Fibroblast of lung (primary cell): ENCODE measurements around the gene GLIS1. TPM values are rescaled to one million over a fixed set of nuclear protein-coding genes. Genes with fewer than 3 reads are reported as not detected.

Experiments used
- DNase-seq, 2 donors: peaks; one replicate each; pipeline versions ENCODE4 v3.0.0 to v3.0.0-alpha.2; 2010; ENCODE audit warnings: low read depth in 2 of 2
- H2AFZ ChIP-seq: 2 replicates; pipeline ENCODE4 v1.5.1; 2012; ENCODE audit warnings: low read length, control low read depth, inconsistent platforms
- H3K27ac ChIP-seq: 2 replicates; pipeline ENCODE4 v1.5.1; 2011; ENCODE audit warnings: low read length, control low read depth; ENCODE audit not compliant: insufficient read depth
- H3K27me3 ChIP-seq: 2 replicates; pipeline ENCODE4 v1.5.1; 2011; ENCODE audit warnings: mild to moderate bottlenecking, low read length; ENCODE audit not compliant: control insufficient read depth, insufficient read depth
- H3K36me3 ChIP-seq: 2 replicates; pipeline ENCODE4 v1.5.1; 2011; ENCODE audit warnings: low read length; ENCODE audit not compliant: control insufficient read depth, insufficient read depth
- H3K4me1 ChIP-seq: 2 replicates; pipeline ENCODE4 v1.5.1; 2011; ENCODE audit warnings: low read length; ENCODE audit not compliant: control insufficient read depth, insufficient read depth; ENCODE audit errors: extremely low read depth
- H3K4me2 ChIP-seq: 2 replicates; pipeline ENCODE4 v1.5.1; 2011; ENCODE audit warnings: low read length, control low read depth; ENCODE audit not compliant: insufficient read depth; ENCODE audit errors: extremely low read depth
- H3K4me3 ChIP-seq, 4 experiments: fragments of 200-600 bp in 1 of 4; sonication (generic) in 1 of 4; replicated peaks in 1 of 4; 2 replicates each; pipeline ENCODE4 v1.5.1; 2011 to 2016; ENCODE audit warnings: low read length in 4 of 4, low read depth in 3 of 4, mild to moderate bottlenecking in 3 of 4, control low read depth in 2 of 4, inconsistent platforms in 1 of 4, mixed read lengths in 1 of 4; ENCODE audit not compliant: insufficient read depth in 1 of 4; ENCODE audit errors: control extremely low read depth in 1 of 4
- H3K79me2 ChIP-seq: 2 replicates; pipeline ENCODE4 v1.5.1; 2012; ENCODE audit warnings: mild to moderate bottlenecking, low read length, inconsistent platforms; ENCODE audit not compliant: control insufficient read depth, insufficient read depth
- H3K9ac ChIP-seq: 2 replicates; pipeline ENCODE4 v1.5.1; 2011; ENCODE audit warnings: mild to moderate bottlenecking, low read length, control low read depth; ENCODE audit not compliant: insufficient read depth
- H3K9me3 ChIP-seq: 2 replicates; pipeline ENCODE4 v1.5.1; 2012; ENCODE audit warnings: low read depth, low read length; ENCODE audit not compliant: control insufficient read depth, insufficient read depth
- H4K20me1 ChIP-seq: 2 replicates; pipeline ENCODE4 v1.5.1; 2011; ENCODE audit warnings: low read length; ENCODE audit not compliant: control insufficient read depth, insufficient read depth; ENCODE audit errors: extremely low read depth
- CTCF ChIP-seq, 2 donors: IDR thresholded peaks in 1 of 2; conservative IDR thresholded peaks in 1 of 2; 1 replicate in 1 of 2; 2 replicates in 1 of 2; pipeline ENCODE4 v1.5.1; 2011 to 2012; ENCODE audit warnings: low read length in 2 of 2, control low read depth in 1 of 2, inconsistent platforms in 1 of 2, low read depth in 1 of 2, mild to moderate bottlenecking in 1 of 2
- EZH2 ChIP-seq: IDR thresholded peaks from 2 replicates; pipeline ENCODE4 v1.5.1; 2012; ENCODE audit warnings: low read length, control low read depth, mild to moderate bottlenecking; ENCODE audit errors: missing control alignments
- polyA plus RNA-seq, 2 donors: library from polyadenylated mRNA; depleted of rRNA in 1 of 2; stranded (reverse) in 1 of 2; unstranded in 1 of 2; fragments of >200 nt; gene quantifications; 2 replicates each; pipeline ENCODE4 v1.2.1, GENCODE V29; 2011 to 2012; ENCODE audit warnings: missing spikeins in 1 of 2
- total RNA-seq: library from RNA; depleted of rRNA; stranded (reverse); fragments of >200 nt; gene quantifications from 2 replicates; pipeline ENCODE4 v1.2.1, GENCODE V29; 2014

GLIS1 gene
- total and polyA plus RNA-seq, 2 donors (not counting 1 experiment from before 2014, with no cell fraction given), result under 0.01 to 0.05 TPM

- H3K9me3 ChIP-seq, result no peaks in the 10 kb centered on the region
- no peaks in the 10 kb centered on the region for H4K20me1 ChIP-seq
- no peak overlapping the region for H3K27ac ChIP-seq
- peaks cover 21% of the 10 kb centered on the region for H3K27me3 ChIP-seq
- H3K4me1 ChIP-seq, result no peaks in the 10 kb centered on the region
- H3K36me3 ChIP-seq, result no peaks in the 10 kb centered on the region
- no peaks in the 10 kb centered on the region for H3K79me2 ChIP-seq
- no peak overlapping the region for H2AFZ ChIP-seq
- peak in 1 of 2 donors; percentile 12 for DNase-seq
- H3K4me2 ChIP-seq, result no peak overlapping the region
- H3K9ac ChIP-seq, result no peak overlapping the region
- no peak overlapping the region for H3K4me3 ChIP-seq
- TF ChIP-seq EZH2 (peak; percentile 15), CTCF (conservative IDR thresholded peaks at IDR 0.05 in 1 of 2, IDR thresholded peaks at IDR 0.05 in 1 of 2; ENCODE audit: low read depth in 1 of 2, low read length in 2 of 2) (no peak)
Measured at GRCh38 chr1:53678938-53679825, 59.8 kb downstream of the GLIS1 start.

GRCh38 chr1:53678507-53678906 lies 60.5 kb downstream of the GLIS1 start:
- Histone ChIP-seq H4K20me1 (no peaks in the 10 kb centered on the region), H3K79me2 (no peaks in the 10 kb centered on the region), H3K4me1 (no peaks in the 10 kb centered on the region), H2AFZ (no peak overlapping the region), H3K9ac (no peak overlapping the region), H3K27me3 (peaks cover 21% of the 10 kb centered on the region), H3K4me3 (no peak overlapping the region), H3K27ac (no peak overlapping the region), H3K36me3 (no peaks in the 10 kb centered on the region), H3K4me2 (no peak overlapping the region), H3K9me3 (no peaks in the 10 kb centered on the region)
- TF ChIP-seq EZH2 (no peak), CTCF (conservative IDR thresholded peaks at IDR 0.05 in 1 of 2, IDR thresholded peaks at IDR 0.05 in 1 of 2; ENCODE audit: low read depth in 1 of 2, low read length in 2 of 2) (no peak)
- peak in 1 of 2 donors; percentile 23 for DNase-seq

GRCh38 chr1:53678046-53678445 lies 60.9 kb downstream of the GLIS1 start:
- no peaks in the 10 kb centered on the region for H4K20me1 ChIP-seq
- H3K36me3 ChIP-seq, result no peaks in the 10 kb centered on the region
- no peak for DNase-seq
- no peak overlapping the region for H3K27ac ChIP-seq
- H3K79me2 ChIP-seq, result no peaks in the 10 kb centered on the region
- peaks cover 17% of the 10 kb centered on the region for H3K27me3 ChIP-seq
- H3K9ac ChIP-seq, result no peak overlapping the region
- no peaks in the 10 kb centered on the region for H3K4me1 ChIP-seq
- no peak overlapping the region for H3K4me2 ChIP-seq
- H2AFZ ChIP-seq, result no peak overlapping the region
- H3K9me3 ChIP-seq, result no peaks in the 10 kb centered on the region
- TF ChIP-seq CTCF (conservative IDR thresholded peaks at IDR 0.05 in 1 of 2, IDR thresholded peaks at IDR 0.05 in 1 of 2; ENCODE audit: low read depth in 1 of 2, low read length in 2 of 2) (no peak), EZH2 (no peak)
- H3K4me3 ChIP-seq, result no peak overlapping the region
